NCI-H146 (cell line): Measurements from ENCODE around the gene SMG6.
"Not testable (repeated sequence)": the region's sequence is repeated elsewhere in the genome, so short reads cannot be mapped to it uniquely, and the experiment has no call there.

Source experiments
- DNase-seq: peaks from one replicate; lab custom pipeline; 2025; lab: John Stamatoyannopoulos, UW

The SMG6 gene

GRCh38 chr17:2304931-2305330 lies 1.3 kb upstream of the SMG6 start:
- no peak for DNase-seq

- peak; percentile 17 for DNase-seq
Measured at GRCh38 chr17:2302778-2303203, 794 bp downstream of the SMG6 start.

DNA sequence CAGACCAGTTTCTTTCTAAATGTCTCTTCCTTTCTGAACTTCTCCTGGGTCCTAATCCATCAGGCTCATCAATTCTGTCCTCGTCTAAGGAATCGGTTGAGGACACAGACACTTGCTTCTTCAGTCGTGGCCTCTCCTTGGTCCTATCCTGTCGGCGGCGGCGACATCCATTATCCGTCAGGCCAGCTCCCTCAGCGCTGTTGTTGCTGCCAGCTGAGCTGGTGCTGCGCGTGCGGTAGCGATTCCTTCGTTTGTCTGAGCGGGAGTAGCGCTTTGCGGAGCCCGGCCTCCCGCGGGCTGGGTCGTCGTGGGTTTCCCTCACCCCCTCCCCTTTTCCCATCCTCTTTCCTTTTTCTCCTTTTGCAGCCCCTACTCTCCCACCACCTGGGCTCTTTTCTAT lies 3.8 kb downstream of the SMG6 start:
- no peak for DNase-seq

- DNase-seq: no peak
Measured at GRCh38 chr17:2299136-2299535, 4.4 kb downstream of the SMG6 start.

- DNase-seq: no peak
Measured at GRCh38 chr17:2297023-2297422, 6.6 kb downstream of the SMG6 start.

DNA sequence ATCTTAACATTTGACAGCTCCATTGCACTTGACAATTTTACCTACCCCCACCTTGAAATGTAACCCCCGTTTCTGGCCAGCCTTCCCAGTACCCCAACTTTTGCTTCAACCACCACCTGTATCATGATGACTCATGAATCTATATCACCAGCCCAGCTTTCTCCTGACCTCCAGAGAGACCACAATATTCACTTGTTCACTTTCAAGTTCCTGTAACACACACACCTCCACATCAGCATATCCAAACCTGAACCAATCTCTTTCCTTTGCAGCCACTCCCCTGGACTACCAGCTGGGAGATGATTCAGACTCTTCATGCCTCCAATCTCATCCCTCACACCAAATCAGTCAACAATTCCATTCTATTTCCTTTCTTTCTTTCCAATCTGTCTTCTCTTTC lies 8.0 kb downstream of the SMG6 start:
- DNase-seq: no peak

GRCh38 chr17:2292100-2292499 lies 11.5 kb downstream of the SMG6 start:
- no peak for DNase-seq

DNA sequence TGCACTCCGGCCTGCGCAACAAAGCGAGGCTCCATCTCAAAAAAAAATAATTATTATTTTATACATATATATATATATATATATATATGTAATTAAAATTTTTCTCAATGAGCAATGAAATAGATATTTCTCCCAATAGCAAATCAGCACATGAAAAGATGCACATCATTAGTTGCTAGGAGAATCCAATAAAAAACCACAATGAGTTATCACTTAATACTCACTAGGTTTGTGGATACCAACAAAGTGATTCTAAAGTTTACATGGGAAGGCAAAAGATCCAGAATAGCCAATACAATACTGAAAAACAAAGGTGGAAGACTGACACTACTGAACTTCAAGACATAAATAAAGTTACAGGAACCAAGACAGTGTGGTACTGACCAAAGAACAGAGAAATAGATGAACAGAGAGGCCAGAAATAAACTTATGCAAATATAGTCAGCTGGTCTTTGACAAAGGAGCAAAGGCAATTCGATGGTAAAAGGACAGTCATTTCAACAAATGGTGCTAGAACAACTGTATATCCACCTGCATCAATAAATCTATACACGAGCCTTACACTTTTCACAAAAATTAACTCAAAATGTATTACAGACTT lies 13.6 kb downstream of the SMG6 start:
- no peak for DNase-seq

- no peak for DNase-seq
Measured at GRCh38 chr17:2283302-2283701, 20.3 kb downstream of the SMG6 start.

DNA sequence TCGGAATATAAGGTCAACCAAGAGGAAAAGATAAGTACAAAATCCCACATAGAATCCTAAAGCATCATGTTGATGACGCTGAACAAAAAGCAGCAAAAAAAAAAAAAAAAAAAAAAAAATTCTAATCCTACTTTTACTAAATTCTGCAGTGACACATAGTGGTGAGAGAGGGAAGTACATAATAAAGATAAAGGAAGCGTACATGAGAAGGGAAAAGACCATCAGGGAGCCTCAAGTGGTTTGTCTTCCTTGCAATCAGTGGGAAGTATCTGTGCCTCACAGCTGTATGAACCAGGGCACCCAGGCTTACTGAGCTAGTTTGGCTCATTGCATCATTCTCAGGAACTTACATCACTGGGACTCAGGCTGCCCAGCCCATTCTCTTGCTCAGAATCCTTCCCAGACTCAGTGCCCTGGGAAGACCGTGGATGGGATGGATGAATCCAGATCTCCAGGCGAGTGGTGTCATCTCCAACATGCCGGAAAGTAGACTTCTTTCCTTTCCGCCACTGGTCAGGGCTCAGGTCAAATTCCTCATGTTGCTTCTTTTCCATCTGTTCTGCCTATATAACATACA lies 21.2 kb downstream of the SMG6 start:
- DNase-seq: peak; percentile 46

GRCh38 chr17:2279707-2280106 lies 23.9 kb downstream of the SMG6 start:
- no peak for DNase-seq

GRCh38 chr17:2277429-2278170 lies 26.0 kb downstream of the SMG6 start:
- no peak for DNase-seq

DNA sequence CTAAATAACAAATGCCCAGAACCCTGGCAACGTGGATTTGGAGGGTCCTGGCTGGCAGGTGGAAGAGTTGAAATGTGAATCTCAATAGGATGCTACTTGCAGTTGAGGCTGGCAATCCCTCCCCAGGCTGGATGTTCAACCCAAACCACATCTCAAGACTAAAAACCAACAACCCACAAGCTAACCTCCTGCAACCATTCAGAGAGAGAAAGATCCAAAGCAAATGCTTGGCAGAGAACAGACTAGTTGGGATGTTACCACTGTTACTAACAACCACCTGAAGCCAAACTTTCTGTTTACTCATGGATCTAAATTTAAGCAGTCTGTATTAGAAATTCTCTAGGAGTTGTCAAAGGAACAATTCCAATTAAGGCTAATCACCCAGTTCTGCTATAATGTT lies 27.9 kb downstream of the SMG6 start:
- no peak for DNase-seq

DNA sequence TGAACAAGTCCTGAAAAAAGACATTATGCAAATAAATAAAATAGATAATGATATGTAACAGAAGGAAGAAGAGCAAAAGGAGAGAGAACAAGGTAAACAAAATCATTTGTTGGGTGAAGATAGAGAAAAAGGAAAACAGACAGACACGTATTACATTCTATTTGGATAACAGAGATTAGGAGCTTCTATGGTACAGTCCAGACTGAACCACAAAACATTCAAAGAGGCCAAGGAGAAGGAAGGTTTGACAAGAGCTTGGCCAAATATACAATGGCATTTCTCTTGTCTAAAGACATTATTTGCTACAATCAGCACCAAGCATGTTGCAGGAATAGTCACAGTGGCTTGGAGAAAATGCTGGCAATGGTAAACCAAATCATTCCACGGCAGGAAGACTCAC lies 29.2 kb downstream of the SMG6 start:
- DNase-seq: no peak

GRCh38 chr17:2271985-2272702 lies 31.4 kb downstream of the SMG6 start:
- no peak for DNase-seq

- DNase-seq: no peak
Measured at GRCh38 chr17:2267354-2267753, 36.2 kb downstream of the SMG6 start.

DNA sequence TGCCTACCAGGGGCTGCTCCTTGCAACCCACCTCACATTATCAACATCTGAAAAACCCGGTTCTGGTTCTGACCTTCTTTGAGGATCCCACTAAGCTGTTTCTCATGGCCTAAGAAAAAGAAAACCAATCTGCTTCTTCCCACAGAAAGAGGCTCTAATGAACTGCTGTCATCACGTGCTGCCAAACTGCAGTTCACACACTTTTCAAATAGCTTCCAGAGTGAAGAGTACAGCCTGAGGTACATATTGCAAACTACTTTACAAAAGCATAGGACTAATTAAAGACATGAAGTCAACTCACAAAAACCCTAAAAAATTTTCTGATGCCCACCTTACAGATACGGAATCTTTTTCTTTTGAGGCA lies 36.7 kb downstream of the SMG6 start:
- no peak for DNase-seq

DNA sequence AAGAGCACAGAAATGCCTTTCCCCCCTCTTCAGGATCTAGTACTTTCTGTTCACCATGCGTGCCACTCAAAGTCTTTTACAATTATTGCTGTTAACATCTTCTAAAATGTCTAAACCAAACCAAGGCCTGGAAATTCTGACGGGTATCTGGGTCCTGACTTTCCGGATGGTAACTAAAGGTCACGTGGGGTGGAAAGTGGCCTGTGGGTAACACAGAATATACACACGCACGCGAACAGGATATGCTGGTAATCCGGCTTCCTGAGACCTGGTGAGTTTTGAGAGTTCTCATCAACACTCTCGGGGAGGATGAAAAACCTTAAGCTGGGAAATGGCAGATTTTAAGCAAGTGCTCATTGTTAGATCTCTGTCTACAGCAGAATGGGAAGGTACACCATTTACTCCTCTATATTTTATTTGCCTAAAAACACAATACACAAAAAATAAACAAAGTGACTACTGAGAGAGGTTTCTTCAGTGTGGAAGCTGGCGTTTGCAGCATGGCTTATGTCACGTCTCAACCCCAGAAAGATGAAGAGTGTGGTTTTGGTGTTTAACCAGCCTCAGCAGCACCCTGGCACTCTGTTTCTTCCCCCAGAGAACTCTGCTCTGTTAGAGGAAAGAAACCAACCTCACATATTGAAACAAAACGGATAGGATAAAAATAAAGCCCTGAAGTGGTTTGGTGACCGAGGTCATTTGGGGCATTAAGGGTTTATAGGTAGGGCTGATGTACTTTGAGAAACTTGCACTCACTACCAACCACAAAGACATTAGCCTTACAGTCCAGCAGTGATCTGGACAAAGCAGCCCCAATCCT lies 37.3 kb downstream of the SMG6 start:
- DNase-seq: no peak

DNA sequence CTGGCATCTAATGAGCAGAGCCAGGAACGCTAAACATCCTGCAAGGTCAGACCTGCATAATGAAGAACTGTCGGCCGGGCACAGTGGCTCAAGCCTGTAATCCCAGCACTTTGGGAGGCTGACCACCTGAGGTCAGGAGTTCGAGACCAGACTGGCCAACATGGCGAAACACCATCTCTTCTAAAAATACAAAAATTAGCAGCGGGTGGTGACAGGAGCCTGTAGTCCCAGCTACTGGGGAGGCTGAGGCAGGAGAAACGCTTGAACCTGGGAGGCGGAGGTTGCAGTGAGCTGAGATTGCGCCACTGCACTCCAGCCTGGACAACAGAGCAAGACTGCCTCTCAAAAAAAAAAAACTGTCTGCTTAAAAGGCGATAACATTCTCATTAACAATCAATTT lies 38.4 kb downstream of the SMG6 start:
- DNase-seq: not testable (repeated sequence)

GRCh38 chr17:2264067-2264860 lies 39.3 kb downstream of the SMG6 start:
- DNase-seq: no peak
